Left ventricle myocardium inferior (tissue), 1 donor: ENCODE data around the gene RANBP2. TPM values are rescaled to one million over a fixed set of nuclear protein-coding genes. Genes with fewer than 3 reads are reported as not detected.

Experiments used
- DNase-seq: peaks from one replicate; pipeline ENCODE4 v3.0.0-alpha.2; 2020
- H3K27ac ChIP-seq: fragments of 200-600 bp; replicated peaks from 2 replicates; pipeline ENCODE4 v1.8.0; 2021
- H3K27me3 ChIP-seq: fragments of 200-600 bp; 2 replicates; pipeline ENCODE4 v1.8.0; 2021; ENCODE audit warnings: low read depth
- H3K36me3 ChIP-seq: fragments of 200-600 bp; 2 replicates; pipeline ENCODE4 v1.8.0; 2021
- H3K4me1 ChIP-seq: fragments of 200-600 bp; 2 replicates; pipeline ENCODE4 v1.8.0; 2021
- H3K4me3 ChIP-seq: fragments of 200-600 bp; 2 replicates; pipeline ENCODE4 v1.8.0; 2021; ENCODE audit warnings: mild to moderate bottlenecking, moderate library complexity
- H3K9me3 ChIP-seq: fragments of 200-600 bp; replicated peaks from 2 replicates; pipeline ENCODE4 v1.8.0; 2021
- CTCF ChIP-seq: fragments of 200-600 bp; IDR thresholded peaks from 2 replicates; pipeline ENCODE4 v1.8.0; 2021; ENCODE audit warnings: antibody characterized with exemption, mild to moderate bottlenecking, borderline replicate concordance
- intact Hi-C: fragments of 100-400 bp; cut with micrococcal nuclease; formaldehyde crosslinking; loops from one replicate; pipeline ENCODE4 v1.11.0; 2022
- total RNA-seq: library from RNA; stranded (reverse); fragmentation: NEBNext Ultra II Directional; extraction: Animal tissue kit (Norgen Biotek cat#: 25700); gene quantifications from one replicate; pipeline ENCODE4 v1.2.1, GENCODE V29; 2021
- donor health status: DM: no; HTN: yes; CAD: no; lungs with severe emphysema.

RANBP2 gene
- total RNA-seq, 1 donor from 2014 or later: 48.0 TPM

DNA sequence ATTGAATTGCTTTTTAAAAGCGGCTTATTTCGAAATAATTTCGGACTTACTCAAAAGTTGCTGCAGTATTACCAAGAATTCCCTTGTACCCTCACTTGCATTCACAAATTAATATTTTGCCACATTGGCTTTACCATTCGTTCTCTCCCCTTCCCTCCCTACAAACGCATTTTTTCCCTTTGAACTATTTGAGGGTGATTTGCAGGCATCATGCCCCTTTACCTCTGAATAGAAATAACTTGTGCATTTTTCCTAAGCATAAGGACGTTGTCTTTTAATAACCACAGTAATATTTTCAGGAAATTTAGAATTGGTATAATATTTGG is 67.9 kb downstream of the RANBP2 start:
- Histone ChIP-seq H3K4me3 (peak overlapping the region; percentile 84), H3K4me1 (peaks cover 19% of the 10 kb centered on the region), H3K27ac (no peak overlapping the region), H3K9me3 (no peaks in the 10 kb centered on the region), H3K36me3 (peaks cover 27% of the 10 kb centered on the region), H3K27me3 (no peaks in the 10 kb centered on the region)
- DNase-seq: no peak
- intact Hi-C loops: no loop called here
- TF ChIP-seq CTCF: no peak

- no peak for DNase-seq
- intact Hi-C loops: no loop called here
- Histone ChIP-seq H3K9me3 (no peaks in the 10 kb centered on the region), H3K36me3 (peaks cover 5% of the 10 kb centered on the region), H3K27ac (no peak overlapping the region), H3K4me3 (no peak overlapping the region), H3K4me1 (no peaks in the 10 kb centered on the region), H3K27me3 (no peaks in the 10 kb centered on the region)
- TF ChIP-seq CTCF: no peak
Observed at GRCh38 chr2:108803045-108803736, 83.9 kb downstream of the RANBP2 start.

DNA sequence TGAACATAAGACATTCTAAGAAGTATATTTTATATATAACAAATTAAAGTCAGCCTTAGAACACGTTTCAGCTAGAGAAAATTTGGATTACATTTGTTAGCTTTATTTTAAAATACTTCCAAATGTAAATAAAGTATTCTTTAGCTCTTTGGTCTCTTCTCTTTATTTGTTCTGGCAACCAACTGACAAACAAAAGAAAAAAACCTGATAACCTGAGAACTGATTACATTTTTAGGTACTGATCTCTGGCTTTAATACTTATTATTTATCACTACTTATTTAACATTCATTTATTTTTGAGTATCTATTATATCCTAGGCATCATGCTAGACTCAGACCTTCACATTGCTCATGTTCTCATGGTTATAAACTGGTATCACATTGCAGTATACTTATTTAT is 85.8 kb downstream of the RANBP2 start:
- Histone ChIP-seq H3K4me1 (no peaks in the 10 kb centered on the region), H3K27ac (no peak overlapping the region), H3K4me3 (no peak overlapping the region), H3K27me3 (no peaks in the 10 kb centered on the region), H3K9me3 (peaks cover 13% of the 10 kb centered on the region), H3K36me3 (peaks cover 5% of the 10 kb centered on the region)
- intact Hi-C loops: no loop called here
- no peak for DNase-seq
- TF ChIP-seq CTCF: no peak

DNA sequence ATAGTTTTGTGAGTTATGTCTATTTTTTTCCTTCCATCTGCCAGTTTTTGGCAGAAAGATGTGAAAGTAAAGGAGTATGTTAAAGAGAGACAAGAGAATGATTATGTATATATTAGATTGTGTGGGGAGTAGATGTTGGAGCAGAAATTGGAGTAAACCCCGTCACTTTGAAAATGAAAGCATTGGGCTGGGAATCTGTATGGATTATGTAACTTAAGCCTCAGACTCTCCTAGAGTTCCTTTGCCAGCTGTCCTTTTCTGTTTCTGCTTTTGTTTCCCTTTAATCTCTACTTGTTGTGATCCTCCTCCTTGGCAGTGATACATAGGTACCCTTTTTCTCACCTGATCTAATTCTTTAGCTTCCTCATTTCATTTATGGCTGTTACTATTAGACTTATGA is 86.5 kb downstream of the RANBP2 start:
- peaks cover 5% of the 10 kb centered on the region for H3K36me3 ChIP-seq
- no peak overlapping the region for H3K4me3 ChIP-seq
- no peak for DNase-seq
- H3K27me3 ChIP-seq: no peaks in the 10 kb centered on the region
- H3K9me3 ChIP-seq: peaks cover 20% of the 10 kb centered on the region
- H3K27ac ChIP-seq: no peak overlapping the region
- intact Hi-C loops: no loop called here
- TF ChIP-seq CTCF: no peak
- no peaks in the 10 kb centered on the region for H3K4me1 ChIP-seq

GRCh38 chr2:108806371-108807113 is 87.3 kb downstream of the RANBP2 start:
- no peaks in the 10 kb centered on the region for H3K27me3 ChIP-seq
- no peak overlapping the region for H3K4me3 ChIP-seq
- TF ChIP-seq CTCF: no peak
- H3K36me3 ChIP-seq: peaks cover 5% of the 10 kb centered on the region
- no peak for DNase-seq
- H3K9me3 ChIP-seq: peaks cover 20% of the 10 kb centered on the region
- no peaks in the 10 kb centered on the region for H3K4me1 ChIP-seq
- intact Hi-C loops: no loop called here
- no peak overlapping the region for H3K27ac ChIP-seq
